ENCODE results near the gene BID.

BID gene

GRCh38 chr22:17728786-17729185 lies 45.5 kb downstream of the BID start:
- no peak for TF ChIP-seq CTCF (IDR thresholded peaks at IDR 0.05; ENCODE audit: low read depth, low read length)
- H3K36me3 ChIP-seq = peaks cover 36% of the 10 kb centered on the region
- H3K4me3 ChIP-seq (ENCODE audit: low read depth, low read length) = no peak overlapping the region
- H3K27ac ChIP-seq = no peak overlapping the region
- H3K27me3 ChIP-seq (ENCODE audit: insufficient read depth, low read depth, severe bottlenecking) = no peaks in the 10 kb centered on the region
- DNase-seq = no peak
- H3K9me3 ChIP-seq (ENCODE audit: severe bottlenecking) = no peaks in the 10 kb centered on the region

DNA sequence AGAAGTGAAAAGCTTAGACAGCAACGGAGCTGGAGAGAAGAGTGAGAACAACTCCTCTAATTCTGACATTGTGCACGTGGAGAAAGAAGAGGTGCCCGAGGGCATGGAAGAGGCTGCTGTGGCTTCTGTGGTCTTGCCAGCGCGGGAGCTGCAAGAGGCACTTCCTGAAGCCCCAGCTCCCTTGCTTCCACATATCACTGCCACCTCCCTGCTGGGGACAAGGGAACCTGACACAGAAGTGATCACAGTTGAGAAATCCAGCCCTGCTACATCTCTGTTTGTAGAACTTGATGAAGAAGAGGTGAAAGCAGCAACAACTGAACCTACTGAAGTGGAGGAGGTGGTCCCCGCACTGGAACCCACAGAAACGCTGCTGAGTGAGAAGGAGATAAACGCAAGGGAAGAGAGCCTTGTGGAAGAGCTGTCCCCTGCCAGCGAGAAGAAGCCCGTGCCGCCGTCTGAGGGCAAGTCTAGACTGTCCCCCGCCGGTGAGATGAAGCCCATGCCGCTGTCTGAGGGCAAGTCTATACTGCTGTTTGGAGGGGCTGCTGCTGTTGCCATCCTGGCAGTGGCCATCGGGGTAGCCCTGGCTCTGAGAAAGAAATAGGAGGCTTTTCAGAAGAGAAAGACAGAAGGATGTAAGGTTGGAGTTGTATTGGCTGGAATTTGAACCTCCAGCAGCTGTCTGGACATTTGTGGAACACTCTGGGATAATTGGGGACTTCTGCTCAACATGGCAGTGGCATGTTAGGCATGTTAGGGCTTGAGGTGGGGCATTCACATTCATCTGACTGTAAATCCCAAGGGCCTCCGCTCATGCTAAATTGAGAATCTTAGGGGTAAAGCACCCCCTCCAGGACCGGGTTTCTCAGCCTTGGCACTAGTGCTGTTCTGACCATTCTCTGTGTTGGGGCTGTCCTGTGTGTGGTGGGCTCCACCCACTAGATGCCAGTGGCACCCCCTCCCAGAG lies 47.1 kb downstream of the BID start:
- Histone ChIP-seq H3K36me3 (peaks cover 33% of the 10 kb centered on the region), H3K27ac (no peak overlapping the region), H3K9me3 (ENCODE audit: severe bottlenecking) (no peaks in the 10 kb centered on the region), H3K27me3 (ENCODE audit: insufficient read depth, low read depth, severe bottlenecking) (no peaks in the 10 kb centered on the region), H3K4me3 (ENCODE audit: low read depth, low read length) (no peak overlapping the region)
- no peak for TF ChIP-seq CTCF (IDR thresholded peaks at IDR 0.05; ENCODE audit: low read depth, low read length)
- no peak for DNase-seq

- DNase-seq = no peak
- H3K27me3 ChIP-seq (ENCODE audit: insufficient read depth, low read depth, severe bottlenecking) = no peaks in the 10 kb centered on the region
- no peak overlapping the region for H3K4me3 ChIP-seq (ENCODE audit: low read depth, low read length)
- H3K36me3 ChIP-seq = peaks cover 25% of the 10 kb centered on the region
- no peak for TF ChIP-seq CTCF (IDR thresholded peaks at IDR 0.05; ENCODE audit: low read depth, low read length)
- no peak overlapping the region for H3K27ac ChIP-seq
- H3K9me3 ChIP-seq (ENCODE audit: severe bottlenecking) = no peaks in the 10 kb centered on the region
Measured at GRCh38 chr22:17726006-17726927, 48.0 kb downstream of the BID start.

DNA sequence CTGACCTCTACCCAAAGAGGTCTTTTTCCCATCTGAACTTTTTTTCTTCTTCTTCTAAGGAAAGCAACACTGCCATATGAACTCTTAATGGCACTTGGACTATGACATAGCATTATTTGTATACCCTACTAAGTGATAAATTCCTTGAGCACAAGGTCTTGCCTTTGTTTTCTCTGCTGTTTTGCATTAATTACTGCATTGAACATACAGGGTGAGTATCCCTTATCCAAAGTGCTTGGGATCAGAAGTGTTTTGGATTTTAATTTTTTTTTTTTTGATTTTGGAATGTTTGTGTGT lies 48.8 kb downstream of the BID start:
- no peak for TF ChIP-seq CTCF (IDR thresholded peaks at IDR 0.05; ENCODE audit: low read depth, low read length)
- Histone ChIP-seq H3K27me3 (ENCODE audit: insufficient read depth, low read depth, severe bottlenecking) (no peaks in the 10 kb centered on the region), H3K27ac (no peak overlapping the region), H3K36me3 (peaks cover 21% of the 10 kb centered on the region), H3K4me3 (ENCODE audit: low read depth, low read length) (no peak overlapping the region), H3K9me3 (ENCODE audit: severe bottlenecking) (no peaks in the 10 kb centered on the region)
- no peak for DNase-seq

- Histone ChIP-seq H3K9me3 (ENCODE audit: severe bottlenecking) (no peaks in the 10 kb centered on the region), H3K27me3 (ENCODE audit: insufficient read depth, low read depth, severe bottlenecking) (no peaks in the 10 kb centered on the region), H3K4me3 (ENCODE audit: low read depth, low read length) (no peak overlapping the region), H3K36me3 (peaks cover 15% of the 10 kb centered on the region), H3K27ac (no peak overlapping the region)
- no peak for TF ChIP-seq CTCF (IDR thresholded peaks at IDR 0.05; ENCODE audit: low read depth, low read length)
- no peak for DNase-seq
Measured at GRCh38 chr22:17724678-17725499, 49.4 kb downstream of the BID start.
